ENCODE measurements around the gene ADTRP.

ADTRP gene

DNA sequence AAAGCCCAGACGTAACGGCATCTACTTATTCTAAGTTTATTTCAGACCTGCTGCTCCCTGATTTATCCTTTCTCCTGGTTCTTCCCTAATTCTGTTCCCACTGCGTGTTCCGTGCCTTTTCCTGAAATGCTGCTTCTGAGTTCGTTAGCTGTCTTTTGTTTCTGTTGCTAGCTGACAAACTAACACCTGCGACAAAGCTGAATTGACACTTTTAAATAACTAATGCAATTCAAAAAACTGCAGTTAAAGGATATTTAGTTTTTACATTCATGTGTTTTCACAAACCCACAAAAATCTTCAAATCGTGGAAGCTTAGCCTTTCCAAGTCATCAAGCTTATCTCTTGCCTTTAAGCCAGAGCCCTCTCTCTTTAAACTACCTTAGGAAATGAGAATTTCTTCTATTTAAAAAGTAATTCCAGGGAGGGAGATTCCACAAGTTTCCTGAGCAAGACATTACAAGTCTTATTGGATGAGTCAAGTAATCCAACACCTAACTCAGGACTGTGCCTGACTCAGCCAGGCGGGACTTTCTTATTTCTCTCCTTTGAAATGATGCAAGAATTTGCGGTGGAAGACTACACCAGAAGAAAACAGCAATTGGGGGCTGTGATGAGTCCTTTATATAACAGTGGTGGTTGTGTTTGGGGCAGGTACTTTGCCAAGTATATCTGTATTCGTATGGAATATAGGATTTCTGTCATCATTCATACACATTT lies 6.3 kb downstream of the ADTRP start:
- DNase-seq, result no peak

DNA sequence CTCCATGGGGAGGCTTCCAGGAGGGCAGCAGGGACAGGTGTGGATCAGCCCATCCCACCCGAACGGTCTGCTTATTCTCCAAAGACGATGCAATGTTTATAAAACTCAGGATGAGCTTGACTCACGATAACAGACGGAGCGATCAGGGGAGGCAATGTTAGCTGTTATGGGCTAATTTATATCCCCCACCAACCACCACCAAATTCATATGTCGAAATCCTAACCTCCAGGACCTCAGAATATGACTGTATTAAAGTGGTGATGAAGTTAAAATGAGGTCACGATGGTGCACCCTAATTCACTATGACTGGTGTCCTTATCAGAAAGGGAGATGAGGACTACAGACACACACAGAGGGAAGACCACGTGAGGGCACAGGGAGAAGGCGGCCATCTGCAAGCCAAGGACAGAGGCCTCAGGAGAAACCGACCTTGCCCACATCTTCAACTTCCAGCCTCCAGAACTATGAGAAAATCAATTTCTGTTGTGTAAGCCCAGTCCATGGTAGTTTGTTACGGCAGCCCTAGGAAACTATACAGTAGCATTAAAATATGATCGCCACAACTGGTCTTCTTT lies 7.0 kb downstream of the ADTRP start:
- no peak for DNase-seq

DNA sequence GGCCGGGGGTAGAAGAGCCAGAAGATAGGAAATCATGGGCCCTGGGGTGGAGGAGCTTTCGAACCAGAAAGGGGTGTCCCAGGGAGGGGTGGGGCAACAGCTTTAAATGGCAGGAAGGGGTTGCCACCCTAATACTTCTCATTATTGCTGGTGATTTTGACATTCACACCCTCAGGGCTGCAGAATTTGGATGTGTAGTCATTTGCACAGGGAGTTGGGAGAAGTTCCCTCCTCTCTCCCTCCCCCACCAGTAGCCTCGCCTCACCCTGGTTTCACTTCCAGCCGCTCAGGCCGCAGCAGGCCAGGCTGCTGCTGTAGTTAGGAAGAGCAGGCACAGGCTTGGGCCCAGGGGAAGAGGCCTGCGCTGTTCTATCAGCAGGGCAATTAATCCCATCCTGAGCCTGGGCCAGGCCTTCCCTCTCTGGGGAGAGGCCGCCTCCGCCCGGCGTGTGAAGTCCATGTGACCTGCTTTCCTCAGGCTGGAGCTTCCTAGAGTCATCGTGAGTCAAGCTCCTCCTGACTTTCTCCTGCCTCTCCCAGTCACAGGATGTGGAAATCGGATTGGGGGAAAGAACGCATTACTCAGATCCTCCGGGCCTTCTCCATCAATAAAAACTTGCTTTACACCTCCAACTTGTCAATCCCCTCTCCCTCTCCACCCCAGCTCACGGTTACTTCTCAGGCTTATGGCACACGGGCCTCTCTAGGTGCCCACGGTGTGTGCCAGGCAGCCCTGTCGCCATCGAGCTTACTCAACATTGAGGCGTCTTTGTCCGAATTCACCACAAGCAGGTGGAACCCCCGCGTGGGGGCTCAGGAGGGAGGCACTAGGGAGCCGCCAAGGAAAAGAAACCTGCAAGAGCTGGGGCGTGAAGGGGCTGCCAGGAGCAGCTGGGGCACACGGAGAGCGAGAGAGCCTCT lies 7.8 kb downstream of the ADTRP start:
- DNase-seq, result no peak

DNA sequence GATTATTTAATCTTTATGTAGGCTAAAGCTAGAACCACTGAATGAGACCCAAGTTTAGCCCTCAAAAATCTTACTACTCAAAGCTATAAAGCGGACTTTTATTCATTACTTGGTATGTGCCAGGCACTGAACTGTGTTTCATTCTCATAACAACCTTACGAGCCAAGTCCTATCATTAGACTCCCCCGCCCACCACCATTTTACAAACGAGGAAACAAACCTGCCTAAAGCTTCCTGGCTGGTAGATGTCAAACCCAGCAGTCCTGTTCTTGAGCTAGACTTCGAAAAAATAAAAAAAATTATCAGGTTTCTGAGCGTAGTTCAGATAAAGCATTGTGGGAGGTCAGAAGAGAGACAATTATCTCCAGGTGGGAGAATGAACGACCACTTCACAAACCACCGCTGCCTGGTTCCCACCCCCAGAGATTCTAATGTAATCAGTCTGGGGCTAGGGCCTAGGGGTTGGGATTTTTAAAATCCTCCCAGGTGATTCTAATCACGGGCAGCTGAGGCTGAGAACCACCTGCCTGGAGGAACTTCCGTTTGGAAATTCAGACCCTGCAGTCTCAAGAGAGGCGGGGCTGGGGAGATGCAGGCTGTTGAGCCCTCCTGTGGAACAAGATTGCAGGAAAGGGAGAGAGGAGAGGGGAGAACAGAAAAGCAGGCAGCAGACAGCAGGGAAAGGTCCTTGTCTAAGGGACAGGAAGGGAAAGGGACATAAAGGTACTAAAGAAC lies 8.6 kb downstream of the ADTRP start:
- DNase-seq, result no peak

DNA sequence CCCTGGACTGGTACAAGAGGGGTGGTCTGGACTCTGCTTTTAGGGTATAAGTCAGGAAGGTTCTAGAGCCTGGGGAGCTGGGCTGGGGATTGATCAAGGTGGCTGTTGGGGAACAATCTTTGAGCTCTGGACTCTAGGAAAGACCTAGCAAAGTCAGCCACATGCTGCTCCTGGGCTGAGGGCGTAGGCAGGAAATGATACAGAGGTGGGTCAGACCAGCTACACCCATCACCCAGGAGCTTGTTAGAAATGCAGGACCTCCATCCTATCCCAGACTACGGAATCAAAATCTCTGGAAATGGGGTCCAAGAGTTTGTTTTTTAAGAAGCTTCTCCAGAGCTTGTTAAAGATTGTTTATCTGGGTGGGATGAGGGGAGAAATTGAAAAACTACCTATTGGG lies 9.4 kb downstream of the ADTRP start:
- no peak for DNase-seq

DNA sequence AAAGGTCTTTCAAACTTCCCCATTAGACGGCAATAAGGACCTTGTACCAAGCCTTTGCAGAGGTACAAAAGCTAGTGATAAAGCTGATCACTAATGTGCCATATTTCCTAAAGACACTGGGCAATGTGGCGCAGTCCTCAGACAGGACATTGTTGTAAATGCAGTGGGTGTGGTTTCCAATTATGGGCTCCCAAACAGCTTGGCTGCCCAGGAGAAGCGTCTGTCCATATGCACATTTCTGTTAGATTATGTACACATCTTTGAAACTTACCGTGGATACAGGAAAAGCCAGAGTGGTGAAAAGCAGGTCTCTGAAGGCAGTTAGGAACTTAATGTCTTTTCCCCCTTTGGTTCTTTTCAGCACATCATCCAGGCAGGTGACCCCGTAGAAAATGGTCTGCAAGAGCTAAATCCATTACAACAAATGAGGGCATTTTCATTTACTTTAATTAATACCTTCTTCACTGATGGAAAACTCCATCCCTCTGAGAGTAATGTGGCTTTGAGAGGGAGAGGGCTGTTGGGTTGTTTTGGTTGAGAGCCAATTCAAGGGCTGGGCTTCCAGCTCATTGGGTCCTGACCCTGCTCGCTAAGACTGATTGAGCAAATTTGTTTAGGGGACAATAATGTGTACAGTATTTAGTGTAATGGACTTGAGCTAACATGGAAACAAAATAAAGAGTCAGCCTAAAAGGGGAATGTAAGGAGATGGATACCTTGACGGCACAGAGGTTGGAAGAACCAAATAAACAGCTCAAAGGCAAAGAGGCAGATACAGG lies 10.4 kb downstream of the ADTRP start:
- DNase-seq, result no peak

DNA sequence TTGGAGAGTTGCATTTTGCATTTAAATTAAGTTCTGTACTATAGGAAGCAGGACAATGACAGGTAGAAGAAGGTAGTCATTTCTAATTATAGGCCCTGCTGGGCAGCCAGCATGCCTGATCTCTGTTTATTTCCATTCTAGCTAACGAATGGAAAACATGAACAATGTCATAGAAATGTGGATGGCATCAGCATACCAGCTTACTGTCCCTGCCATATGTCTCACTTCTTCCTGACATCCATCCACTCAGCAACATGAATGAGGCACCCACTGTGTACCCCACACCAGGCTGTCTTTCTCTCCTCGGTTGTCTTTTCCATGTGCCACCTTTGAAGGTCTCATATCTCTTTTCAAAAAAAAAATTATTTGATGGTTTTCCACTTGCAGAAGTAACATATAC lies 11.1 kb downstream of the ADTRP start:
- DNase-seq, result no peak

DNA sequence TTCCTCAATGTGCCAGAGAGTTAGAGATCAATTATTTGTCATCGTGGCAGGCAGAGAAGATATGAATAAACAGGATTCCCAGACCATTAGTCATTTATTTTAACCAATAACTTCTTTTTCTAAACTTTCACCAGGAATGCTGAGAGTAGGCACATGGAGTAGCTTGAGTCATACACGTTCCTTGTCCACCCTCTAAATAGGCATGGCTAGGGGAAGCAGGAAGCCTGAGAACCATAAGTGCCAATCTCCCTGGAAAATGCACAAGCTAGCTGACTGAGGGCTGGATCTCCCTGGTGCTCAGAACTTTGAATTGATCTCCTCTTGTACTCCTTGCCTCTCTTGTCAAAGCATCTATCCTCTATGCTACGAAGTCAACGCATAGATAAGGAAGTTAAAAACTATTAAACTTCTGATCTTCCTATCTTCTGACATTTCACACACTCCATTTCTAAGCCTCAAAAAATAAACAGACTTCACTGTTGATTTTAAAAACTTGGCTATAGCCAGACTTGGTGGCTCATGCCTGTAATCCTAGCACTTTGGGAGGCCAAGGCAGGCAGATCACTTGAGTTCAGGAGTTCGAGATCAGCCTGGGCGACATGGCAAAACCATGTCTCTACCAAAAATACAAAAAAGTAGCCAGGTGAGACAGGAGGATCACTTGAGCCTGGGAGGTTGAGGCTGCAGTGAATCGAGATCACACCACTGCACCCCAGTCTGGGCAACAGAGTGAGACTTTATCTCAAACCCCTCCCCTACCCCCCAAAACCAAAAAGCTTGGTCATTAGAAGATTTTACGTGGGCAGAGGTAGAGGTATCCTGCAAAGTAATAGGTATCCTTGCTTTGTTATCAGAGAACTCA lies 11.8 kb downstream of the ADTRP start:
- DNase-seq, result no peak

DNA sequence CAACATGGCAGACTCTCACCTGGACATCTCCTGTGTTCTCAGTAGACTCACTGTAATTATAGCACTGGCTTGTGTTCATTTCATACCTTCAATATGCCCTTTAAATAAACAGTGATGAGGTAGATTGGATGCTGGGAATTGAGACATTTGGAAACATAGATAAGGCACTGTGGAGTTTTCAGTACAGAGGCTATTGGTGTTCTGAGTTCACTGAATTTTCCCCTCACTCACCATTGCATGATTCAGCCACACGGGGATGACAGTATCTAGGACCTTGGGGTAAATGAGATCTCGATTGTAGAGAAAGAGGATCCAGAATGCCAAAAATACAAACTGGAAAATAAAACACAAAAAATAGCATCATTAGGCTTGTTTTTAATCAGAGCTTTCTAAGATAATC lies 12.6 kb downstream of the ADTRP start:
- DNase-seq, result no peak

DNA sequence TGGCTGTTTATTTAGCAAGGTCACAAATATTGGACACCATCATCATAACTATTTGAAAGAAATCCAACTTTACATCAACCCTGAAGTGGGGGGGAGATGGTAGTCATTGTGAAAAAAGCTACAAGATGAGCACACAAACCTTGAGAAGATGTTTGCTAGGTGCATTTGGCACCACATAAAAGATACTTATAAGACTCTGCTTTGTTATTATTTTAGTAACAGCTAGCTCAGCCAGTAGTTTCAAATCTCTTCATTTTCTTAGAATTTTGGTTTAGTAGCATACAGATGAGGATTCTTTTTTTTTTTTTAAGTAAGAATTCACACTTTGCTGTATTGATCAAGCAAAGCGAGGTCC lies 14.4 kb downstream of the ADTRP start:
- DNase-seq, result no peak

DNA sequence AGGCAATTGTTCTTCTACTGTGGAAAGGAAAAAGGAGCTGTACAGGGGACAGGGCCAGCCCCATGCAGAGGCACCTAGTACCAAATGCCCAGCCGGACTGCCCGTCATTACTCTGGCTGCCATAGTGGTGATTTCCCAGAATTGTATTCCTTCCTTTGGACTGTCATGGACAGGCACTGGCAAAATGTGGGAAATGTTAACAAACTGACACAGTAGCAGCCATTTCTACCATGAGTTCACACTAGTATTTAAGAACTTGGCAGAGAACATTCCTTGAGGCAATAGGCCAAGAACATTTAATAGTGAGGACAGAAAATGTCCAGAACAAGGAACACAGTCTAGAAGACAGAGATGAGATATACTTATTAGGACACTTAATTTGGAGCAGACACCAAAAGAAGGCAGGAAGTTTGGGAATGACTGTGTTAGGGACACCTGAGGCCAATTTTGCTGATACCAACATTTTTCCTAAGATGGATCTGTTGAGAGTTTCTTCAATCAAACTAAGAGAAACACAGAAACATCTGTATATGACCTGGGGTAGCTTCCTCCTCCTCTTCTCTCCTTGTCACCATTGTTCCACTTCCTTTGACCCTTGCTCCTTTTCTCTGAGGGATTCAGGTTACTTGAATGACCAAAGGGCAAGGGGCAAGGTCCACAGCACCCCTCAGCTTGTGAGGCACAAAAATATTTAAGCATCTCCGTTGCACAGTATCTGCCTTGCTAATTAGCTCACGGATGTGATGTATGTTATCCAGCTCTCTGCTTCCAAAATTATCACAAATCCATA lies 14.9 kb downstream of the ADTRP start:
- DNase-seq, result no peak

DNA sequence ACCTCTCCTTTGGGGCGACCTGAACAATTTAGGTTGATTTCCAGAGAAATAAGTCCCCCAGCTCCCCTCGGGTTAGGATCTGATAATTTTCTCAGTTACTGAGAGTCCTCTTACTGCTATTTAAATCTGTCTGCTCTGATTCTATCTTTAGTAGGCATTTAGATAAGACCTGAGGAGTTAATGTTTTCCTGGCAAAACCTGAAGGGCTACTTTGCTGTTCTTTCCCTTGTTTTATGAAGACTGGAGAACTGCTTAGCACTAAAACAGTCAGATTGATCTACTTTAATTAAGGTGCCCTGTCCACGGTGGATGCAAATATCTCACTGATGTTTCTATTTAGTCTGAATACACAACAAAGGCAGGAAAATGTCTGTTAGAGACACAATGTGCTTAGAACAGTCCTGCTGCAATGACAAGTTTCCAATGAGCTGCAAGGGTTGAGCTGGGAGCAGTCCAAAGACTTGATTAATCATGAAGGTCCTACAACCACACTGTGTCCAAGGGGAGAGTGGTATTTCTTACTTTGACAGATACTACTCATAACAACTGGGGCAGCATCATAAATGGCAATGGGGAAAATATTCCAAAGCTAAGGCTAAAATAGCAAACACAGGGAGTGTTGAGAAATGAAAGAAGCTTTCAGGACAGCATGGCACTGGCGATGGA lies 15.7 kb downstream of the ADTRP start:
- DNase-seq, result no peak

DNA sequence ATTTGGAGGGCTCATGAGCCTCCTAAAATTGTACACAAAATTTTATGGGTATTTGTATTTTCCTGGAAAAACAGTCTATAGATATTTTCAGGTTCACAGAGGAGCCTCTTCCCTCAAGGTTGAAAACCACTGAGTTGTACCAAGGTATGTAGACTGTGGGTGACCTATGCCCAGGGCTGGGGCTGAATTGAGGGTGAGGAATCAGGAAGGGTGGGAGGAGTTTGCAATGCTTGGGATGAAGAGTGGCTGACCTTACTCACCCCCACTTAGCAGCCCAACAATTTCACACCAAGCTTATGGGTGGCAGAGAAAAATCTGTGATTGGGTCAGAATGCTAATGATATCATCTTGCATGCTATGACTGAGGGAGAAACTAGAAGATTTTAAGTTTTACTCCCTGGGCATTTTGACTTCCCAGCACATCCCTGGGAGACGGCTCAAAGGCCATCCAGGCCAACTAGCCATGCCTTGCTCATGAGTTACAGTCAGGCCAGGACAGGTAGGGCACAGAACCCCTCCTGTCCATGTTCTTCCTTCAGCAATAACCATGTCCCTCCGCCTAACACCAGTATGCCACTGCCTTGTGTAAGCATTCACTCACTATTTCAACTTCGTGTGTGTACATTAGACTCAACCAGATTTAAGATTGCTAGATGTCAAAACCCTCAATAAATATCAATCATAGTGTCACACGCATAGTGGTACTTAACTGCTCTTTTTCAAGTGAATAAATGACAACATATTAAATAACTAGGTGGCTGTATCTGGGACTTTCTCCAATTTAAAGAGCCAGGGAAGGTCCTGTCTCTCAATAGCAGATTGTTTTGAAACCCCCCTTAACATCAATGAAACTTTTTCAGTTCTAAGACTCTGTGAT lies 16.6 kb downstream of the ADTRP start:
- no peak for DNase-seq

DNA sequence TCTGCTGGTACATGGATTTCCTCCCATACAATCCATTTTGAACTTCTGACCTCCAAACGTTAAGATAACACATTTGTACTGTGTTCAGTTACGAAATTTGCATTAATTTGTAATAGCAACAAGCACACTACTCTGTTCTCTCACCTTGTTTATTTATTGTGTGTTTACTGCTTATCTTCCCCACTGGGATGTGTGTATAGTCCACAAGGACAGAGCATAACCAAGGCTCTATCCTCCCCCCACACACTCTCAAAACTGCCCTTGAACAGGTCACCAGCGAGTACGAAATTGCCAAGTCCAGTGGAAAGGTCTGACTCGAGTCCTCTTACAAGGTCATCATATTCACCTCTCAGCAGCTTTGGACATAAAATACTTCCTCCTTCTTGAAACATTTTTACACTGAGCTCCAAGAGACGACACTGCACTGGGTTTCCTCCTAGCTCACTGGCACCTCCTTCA lies 18.6 kb downstream of the ADTRP start:
- DNase-seq, result no peak

DNA sequence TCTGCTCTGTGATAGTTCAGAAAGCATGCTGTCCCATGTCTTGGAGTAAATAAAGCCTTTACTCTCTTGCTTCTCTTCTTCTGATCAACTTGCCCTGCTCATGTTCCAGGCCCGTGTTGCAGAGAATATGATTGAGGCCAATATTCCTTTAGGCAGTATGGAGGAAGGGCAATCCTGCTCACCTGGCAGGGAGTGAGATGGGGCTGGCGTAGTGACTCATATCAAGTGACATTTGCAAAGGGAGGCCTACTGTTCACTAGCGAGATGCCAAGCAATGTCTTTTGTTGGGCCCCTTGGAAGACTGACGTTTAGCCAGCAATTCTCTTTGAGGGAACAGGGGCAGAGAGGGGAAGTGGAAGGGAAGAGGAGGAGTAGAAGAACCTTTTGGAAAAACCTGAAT lies 19.7 kb downstream of the ADTRP start:
- no peak for DNase-seq

DNA sequence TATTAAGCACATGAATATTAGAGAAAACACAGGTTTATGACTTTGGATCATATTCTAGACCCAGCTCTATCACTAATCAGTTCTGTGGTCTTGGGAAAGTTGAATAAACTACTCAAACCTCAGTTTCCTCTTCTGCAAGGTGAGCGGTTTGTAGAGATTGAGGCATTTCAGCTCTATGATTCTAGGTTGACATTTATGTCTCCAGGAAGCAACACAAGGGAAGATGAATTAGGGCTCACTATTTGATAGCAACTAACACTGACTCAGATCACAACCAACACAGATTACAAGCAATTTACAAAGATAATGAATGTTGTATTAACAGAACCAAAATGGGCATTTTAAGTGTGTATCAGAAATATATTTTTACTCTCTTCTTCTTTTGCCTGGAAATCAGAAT lies 21.9 kb downstream of the ADTRP start:
- no peak for DNase-seq

DNA sequence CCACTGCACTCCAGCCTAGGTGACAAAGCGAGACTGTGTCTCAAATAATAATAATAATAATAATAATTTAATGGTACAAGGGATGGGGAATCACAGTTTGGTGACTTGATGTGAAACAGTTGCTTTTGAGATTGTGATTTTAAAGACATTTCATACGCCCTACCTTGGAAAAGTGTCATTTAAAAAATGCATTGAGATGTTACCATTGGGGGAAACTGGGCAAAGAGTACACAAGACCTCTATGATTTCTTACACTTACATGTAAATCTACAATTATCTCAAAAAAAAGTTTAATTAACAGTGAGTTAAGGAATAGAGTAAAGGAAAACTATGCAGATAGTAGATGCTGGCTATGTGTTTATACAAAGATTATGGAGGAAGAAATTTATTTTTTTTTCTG lies 22.3 kb downstream of the ADTRP start:
- no peak for DNase-seq

DNA sequence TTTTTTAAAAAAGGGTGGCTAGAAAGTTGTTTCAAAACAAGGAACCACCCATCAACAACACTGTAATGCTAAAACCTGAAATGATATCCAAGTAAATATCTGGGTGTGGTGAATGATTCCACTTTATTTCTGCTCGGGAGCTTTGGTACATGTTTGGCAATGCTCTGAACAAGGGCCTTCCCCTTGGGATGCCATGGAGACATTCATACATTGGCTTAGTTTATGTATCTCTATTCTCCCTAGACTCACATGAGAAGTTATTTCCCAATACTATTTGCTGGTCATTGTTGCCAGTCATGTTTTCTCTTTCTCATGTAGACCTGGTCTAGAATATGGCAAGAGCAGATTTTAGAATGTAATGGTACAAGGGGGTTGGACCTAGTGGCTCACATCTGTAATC lies 22.9 kb downstream of the ADTRP start:
- DNase-seq, result no peak

All from NCI-H2081 treated with DMSO at 0.1 percent for 48 hours (cell line).